Eye (tissue), 1 donor: ENCODE data around the gene CFAP74.

Experiments used
- DNase-seq: peaks from one replicate; pipeline ENCODE4 v3.0.0-alpha.2; 2015

CFAP74 gene

GRCh38 chr1:2039251-2039650 lies 35.7 kb upstream of the CFAP74 start:
- no peak for DNase-seq

GRCh38 chr1:2038229-2038628 lies 34.6 kb upstream of the CFAP74 start:
- no peak for DNase-seq

GRCh38 chr1:2037314-2037979 lies 33.9 kb upstream of the CFAP74 start:
- DNase-seq: no peak

GRCh38 chr1:2036287-2036686 lies 32.7 kb upstream of the CFAP74 start:
- DNase-seq: no peak

- no peak for DNase-seq
These were observed 29.6 kb upstream of the CFAP74 start for GRCh38 chr1:2033165-2033564.

- no peak for DNase-seq
These were observed 29.2 kb upstream of the CFAP74 start for GRCh38 chr1:2032737-2033136.

GRCh38 chr1:2031546-2032540 lies 28.3 kb upstream of the CFAP74 start:
- peak; percentile 50 for DNase-seq

GRCh38 chr1:2030076-2030871 lies 26.7 kb upstream of the CFAP74 start:
- no peak for DNase-seq

- no peak for DNase-seq
These were observed 26.0 kb upstream of the CFAP74 start for GRCh38 chr1:2029561-2029960.

- DNase-seq: no peak
These were observed 25.4 kb upstream of the CFAP74 start for GRCh38 chr1:2028870-2029560.

GRCh38 chr1:2027961-2028583 lies 24.5 kb upstream of the CFAP74 start:
- no peak for DNase-seq

GRCh38 chr1:2025491-2025981 lies 21.9 kb upstream of the CFAP74 start:
- DNase-seq: peak; percentile 10

- DNase-seq: no peak
These were observed 21.3 kb upstream of the CFAP74 start for GRCh38 chr1:2024887-2025286.

GRCh38 chr1:2024451-2024850 lies 20.9 kb upstream of the CFAP74 start:
- no peak for DNase-seq

GRCh38 chr1:2023187-2023586 lies 19.6 kb upstream of the CFAP74 start:
- DNase-seq: no peak

- no peak for DNase-seq
These were observed 18.6 kb upstream of the CFAP74 start for GRCh38 chr1:2022063-2022770.

GRCh38 chr1:2021550-2021949 lies 18.0 kb upstream of the CFAP74 start:
- no peak for DNase-seq

- no peak for DNase-seq
These were observed 16.7 kb upstream of the CFAP74 start for GRCh38 chr1:2020310-2020655.

- peak; percentile 71 for DNase-seq
These were observed 16.2 kb upstream of the CFAP74 start for GRCh38 chr1:2019571-2020309.

GRCh38 chr1:2019172-2019543 lies 15.6 kb upstream of the CFAP74 start, which contains the start of gene GABRD:
GABRD (plus strand) TSS chr1:2019345; CDS start chr1:2019424, 79 bp downstream.
- DNase-seq: peak; percentile 60
